SU-DHL-6 (cell line): ENCODE measurements around the gene ARHGAP33.

ENCODE experiments used
- EZH2phosphoT487 ChIP-seq: fragments of 200-600 bp; sonication (generic), shearing (Covaris generic); conservative IDR thresholded peaks from 2 replicates; pipeline ENCODE4 v1.6.1; 2018; ENCODE audit warnings: mild to moderate bottlenecking, antibody characterized with exemption, low read length, moderate library complexity, mixed read lengths
- TF ChIP-seq, protein P1 (sequence below): fragments of 200-600 bp; sonication (generic); IDR thresholded peaks from one replicate; pipeline ENCODE4 v1.5.1; 2017; ENCODE audit warnings: antibody characterized with exemption, mild to moderate bottlenecking, low read length, moderate library complexity; ENCODE audit not compliant: insufficient read depth, poor library complexity, severe bottlenecking

DNA sequence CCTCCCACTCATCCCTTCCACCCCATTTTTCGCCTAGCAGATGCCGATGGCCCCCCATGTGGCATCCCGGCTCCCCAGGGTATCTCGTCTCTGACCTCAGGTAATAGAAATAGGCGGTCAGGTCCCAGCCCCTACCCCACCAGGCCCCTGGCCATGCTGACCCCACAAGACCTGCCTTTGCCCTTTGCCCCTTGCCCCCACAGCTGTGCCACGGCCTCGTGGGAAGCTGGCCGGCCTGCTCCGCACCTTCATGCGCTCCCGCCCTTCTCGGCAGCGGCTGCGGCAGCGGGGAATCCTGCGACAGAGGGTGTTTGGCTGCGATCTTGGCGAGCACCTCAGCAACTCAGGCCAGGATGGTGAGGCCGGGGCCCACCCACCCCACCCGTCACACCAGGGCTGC, 5.4 kb downstream of the ARHGAP33 start:
- no peak for TF ChIP-seq EZH2phosphoT487
- TF ChIP-seq, protein P1, sequence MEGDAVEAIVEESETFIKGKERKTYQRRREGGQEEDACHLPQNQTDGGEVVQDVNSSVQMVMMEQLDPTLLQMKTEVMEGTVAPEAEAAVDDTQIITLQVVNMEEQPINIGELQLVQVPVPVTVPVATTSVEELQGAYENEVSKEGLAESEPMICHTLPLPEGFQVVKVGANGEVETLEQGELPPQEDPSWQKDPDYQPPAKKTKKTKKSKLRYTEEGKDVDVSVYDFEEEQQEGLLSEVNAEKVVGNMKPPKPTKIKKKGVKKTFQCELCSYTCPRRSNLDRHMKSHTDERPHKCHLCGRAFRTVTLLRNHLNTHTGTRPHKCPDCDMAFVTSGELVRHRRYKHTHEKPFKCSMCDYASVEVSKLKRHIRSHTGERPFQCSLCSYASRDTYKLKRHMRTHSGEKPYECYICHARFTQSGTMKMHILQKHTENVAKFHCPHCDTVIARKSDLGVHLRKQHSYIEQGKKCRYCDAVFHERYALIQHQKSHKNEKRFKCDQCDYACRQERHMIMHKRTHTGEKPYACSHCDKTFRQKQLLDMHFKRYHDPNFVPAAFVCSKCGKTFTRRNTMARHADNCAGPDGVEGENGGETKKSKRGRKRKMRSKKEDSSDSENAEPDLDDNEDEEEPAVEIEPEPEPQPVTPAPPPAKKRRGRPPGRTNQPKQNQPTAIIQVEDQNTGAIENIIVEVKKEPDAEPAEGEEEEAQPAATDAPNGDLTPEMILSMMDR = no peak
